Karpas-422 (cell line): ENCODE results near the gene DMBT1. TPM values are rescaled to one million over a fixed set of nuclear protein-coding genes. Genes with fewer than 3 reads are reported as not detected.
A peak's percentile ranks its signal among the peaks of the same experiment; 100 is the strongest.

Experiments used
- DNase-seq: peaks from one replicate; pipeline ENCODE4 v3.0.0-alpha.2; 2015
- H2AFZ ChIP-seq: fragments of 200-600 bp; sonication (generic); 2 replicates; pipeline ENCODE4 v1.6.1; 2014; ENCODE audit warnings: antibody characterized with exemption, low read length, mixed read lengths
- H3K27ac ChIP-seq: fragments of 200-600 bp; sonication (generic); 2 replicates; pipeline ENCODE4 v1.5.1; 2014; ENCODE audit warnings: mild to moderate bottlenecking, low read length, moderate library complexity
- H3K27me3 ChIP-seq: fragments of 200-600 bp; sonication (generic); 2 replicates; pipeline ENCODE4 v1.6.1; 2014; ENCODE audit warnings: low read length, mixed read lengths
- H3K36me3 ChIP-seq: fragments of 200-600 bp; sonication (generic); 2 replicates; pipeline ENCODE4 v1.6.1; 2014; ENCODE audit warnings: low read length, mixed read lengths; ENCODE audit not compliant: insufficient read depth
- H3K4me1 ChIP-seq: fragments of 200-600 bp; sonication (generic); 2 replicates; pipeline ENCODE4 v1.6.1; 2014; ENCODE audit warnings: mild to moderate bottlenecking, low read length, mixed read lengths
- H3K4me2 ChIP-seq: fragments of 200-600 bp; sonication (generic); 2 replicates; pipeline ENCODE4 v1.6.1; 2014; ENCODE audit warnings: low read length, low read depth, mild to moderate bottlenecking; ENCODE audit not compliant: poor library complexity, severe bottlenecking
- H3K4me3 ChIP-seq: fragments of 200-600 bp; sonication (generic); 2 replicates; pipeline ENCODE4 v1.5.1; 2014; ENCODE audit warnings: mild to moderate bottlenecking, antibody characterized with exemption, low read length, mixed read lengths
- H3K79me2 ChIP-seq: fragments of 200-600 bp; sonication (generic); 2 replicates; pipeline ENCODE4 v1.6.1; 2014; ENCODE audit warnings: mild to moderate bottlenecking, low read length, mixed read lengths
- H3K9ac ChIP-seq: fragments of 200-600 bp; sonication (generic); 2 replicates; pipeline ENCODE4 v1.6.0; 2014; ENCODE audit warnings: low read length
- H3K9me2 ChIP-seq: fragments of 200-600 bp; sonication (generic), shearing (Covaris generic); replicated peaks from 2 replicates; pipeline ENCODE4 v1.6.0; 2014; ENCODE audit warnings: mild to moderate bottlenecking, low read length, moderate library complexity; ENCODE audit not compliant: insufficient read depth
- H3K9me3 ChIP-seq: fragments of 300-700, 200-600 bp; sonication (generic); 2 replicates; pipeline ENCODE4 v1.6.1; 2014; ENCODE audit warnings: low read length, mixed read lengths
- H4K20me1 ChIP-seq: fragments of 200-600 bp; sonication (generic); 2 replicates; pipeline ENCODE4 v1.6.1; 2014; ENCODE audit warnings: mild to moderate bottlenecking, antibody characterized with exemption, low read length, low read depth; ENCODE audit not compliant: insufficient read depth
- total RNA-seq: library from RNA; depleted of rRNA; stranded (reverse); fragments of >200 nt; shearing (Covaris generic); gene quantifications from 2 replicates; pipeline ENCODE4 v1.2.3, GENCODE V29; 2014; ENCODE audit warnings: low replicate concordance

DMBT1 gene
- total RNA-seq, 1 experiment from 2014 or later: not detected

DNA sequence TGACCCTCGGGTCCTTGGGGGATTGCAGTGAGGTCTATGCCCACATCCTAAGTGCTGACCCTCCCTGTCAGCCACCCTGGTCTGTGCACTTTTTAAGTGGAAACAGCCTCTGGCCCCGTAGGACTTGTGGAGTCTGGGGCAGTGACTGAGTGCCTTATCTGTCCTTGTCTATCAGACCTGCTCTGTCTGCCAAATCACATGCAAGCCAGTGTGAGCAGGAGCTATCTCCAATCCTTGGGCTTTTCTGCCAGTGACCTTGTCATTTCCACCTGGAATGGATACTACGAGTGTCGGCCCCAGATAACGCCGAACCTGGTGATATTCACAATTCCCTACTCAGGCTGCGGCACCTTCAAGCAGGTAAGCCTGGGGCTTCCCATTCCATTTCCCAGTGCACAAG lies 76.4 kb downstream of the DMBT1 start:
- H3K4me2 ChIP-seq: no peak overlapping the region
- H3K4me3 ChIP-seq: no peak overlapping the region
- no peaks in the 10 kb centered on the region for H4K20me1 ChIP-seq
- H2AFZ ChIP-seq: no peak overlapping the region
- H3K36me3 ChIP-seq: no peaks in the 10 kb centered on the region
- no peak for DNase-seq
- no peak overlapping the region for H3K27ac ChIP-seq
- no peaks in the 10 kb centered on the region for H3K79me2 ChIP-seq
- H3K9me2 ChIP-seq: no peaks in the 10 kb centered on the region
- no peaks in the 10 kb centered on the region for H3K27me3 ChIP-seq
- no peak overlapping the region for H3K9ac ChIP-seq
- no peaks in the 10 kb centered on the region for H3K4me1 ChIP-seq
- no peaks in the 10 kb centered on the region for H3K9me3 ChIP-seq

DNA sequence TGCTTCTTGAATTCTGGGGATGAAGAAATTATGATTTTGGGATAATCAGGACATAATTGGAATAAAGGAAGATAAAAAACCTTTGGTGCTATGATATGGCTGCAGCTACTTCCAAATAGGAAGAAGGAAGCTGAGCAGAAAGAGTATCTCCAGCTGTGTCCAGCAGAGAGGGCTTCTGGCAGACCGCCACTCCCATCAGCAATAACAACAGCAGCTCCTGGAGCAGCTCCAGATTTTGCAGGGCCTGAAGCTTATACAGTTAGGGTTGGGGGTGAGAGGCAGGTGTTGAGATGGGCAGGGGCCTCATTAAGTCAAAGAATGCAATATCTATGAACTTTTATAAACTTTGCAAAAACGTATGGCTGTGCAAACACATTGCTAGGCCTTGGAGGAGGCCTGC lies 76.8 kb downstream of the DMBT1 start:
- Histone ChIP-seq H3K27ac (no peak overlapping the region), H3K27me3 (no peaks in the 10 kb centered on the region), H2AFZ (no peak overlapping the region), H3K36me3 (no peaks in the 10 kb centered on the region), H4K20me1 (no peaks in the 10 kb centered on the region), H3K9ac (no peak overlapping the region), H3K4me2 (no peak overlapping the region), H3K9me3 (no peaks in the 10 kb centered on the region), H3K4me3 (no peak overlapping the region), H3K9me2 (no peaks in the 10 kb centered on the region), H3K4me1 (no peaks in the 10 kb centered on the region), H3K79me2 (no peaks in the 10 kb centered on the region)
- peak; percentile 34 for DNase-seq

DNA sequence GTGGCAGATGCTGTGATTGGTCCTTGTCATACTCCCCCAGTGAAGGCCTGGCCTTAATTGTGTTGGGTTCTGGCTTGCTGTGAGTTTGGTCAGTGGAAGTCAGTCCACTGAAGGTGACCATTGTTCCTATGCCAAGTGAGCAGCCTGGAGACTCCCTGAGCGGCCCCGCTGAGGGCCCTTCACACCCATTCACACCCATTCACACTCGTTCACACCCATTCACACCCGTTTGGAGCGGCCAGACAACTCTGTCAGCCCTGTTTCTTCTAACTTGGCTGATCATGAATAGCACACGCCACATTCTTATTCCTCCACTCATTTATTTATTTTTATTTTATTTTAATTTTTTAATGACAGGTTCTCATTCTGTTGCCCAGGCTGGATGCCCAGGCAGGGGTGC lies 77.6 kb downstream of the DMBT1 start:
- Histone ChIP-seq H3K4me3 (no peak overlapping the region), H3K4me1 (no peaks in the 10 kb centered on the region), H3K9ac (no peak overlapping the region), H4K20me1 (no peaks in the 10 kb centered on the region), H3K79me2 (no peaks in the 10 kb centered on the region), H2AFZ (no peak overlapping the region), H3K27me3 (no peaks in the 10 kb centered on the region), H3K9me2 (no peaks in the 10 kb centered on the region), H3K27ac (no peak overlapping the region), H3K36me3 (no peaks in the 10 kb centered on the region), H3K4me2 (no peak overlapping the region), H3K9me3 (no peaks in the 10 kb centered on the region)
- DNase-seq: peak; percentile 29

DNA sequence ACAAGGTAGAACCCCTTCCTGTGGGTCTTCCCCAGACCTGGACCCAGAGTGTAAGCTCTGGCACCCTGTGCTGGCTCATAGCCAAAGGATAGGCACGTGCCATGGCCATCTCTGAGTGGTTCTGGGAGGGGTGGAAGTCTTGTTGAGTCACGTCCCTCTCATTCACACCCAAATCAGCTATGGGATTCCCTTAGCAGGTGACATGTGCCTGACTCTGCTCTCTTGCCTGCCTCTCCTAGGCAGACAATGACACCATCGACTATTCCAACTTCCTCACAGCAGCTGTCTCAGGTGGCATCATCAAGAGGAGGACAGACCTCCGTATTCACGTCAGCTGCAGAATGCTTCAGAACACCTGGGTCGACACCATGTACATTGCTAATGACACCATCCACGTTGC lies 79.2 kb downstream of the DMBT1 start:
- Histone ChIP-seq H3K4me3 (no peak overlapping the region), H3K9me2 (no peaks in the 10 kb centered on the region), H3K4me1 (no peaks in the 10 kb centered on the region), H2AFZ (no peak overlapping the region), H3K27me3 (no peaks in the 10 kb centered on the region), H4K20me1 (no peaks in the 10 kb centered on the region), H3K27ac (no peak overlapping the region), H3K9me3 (no peaks in the 10 kb centered on the region), H3K9ac (no peak overlapping the region), H3K79me2 (no peaks in the 10 kb centered on the region), H3K36me3 (no peaks in the 10 kb centered on the region), H3K4me2 (no peak overlapping the region)
- no peak for DNase-seq

DNA sequence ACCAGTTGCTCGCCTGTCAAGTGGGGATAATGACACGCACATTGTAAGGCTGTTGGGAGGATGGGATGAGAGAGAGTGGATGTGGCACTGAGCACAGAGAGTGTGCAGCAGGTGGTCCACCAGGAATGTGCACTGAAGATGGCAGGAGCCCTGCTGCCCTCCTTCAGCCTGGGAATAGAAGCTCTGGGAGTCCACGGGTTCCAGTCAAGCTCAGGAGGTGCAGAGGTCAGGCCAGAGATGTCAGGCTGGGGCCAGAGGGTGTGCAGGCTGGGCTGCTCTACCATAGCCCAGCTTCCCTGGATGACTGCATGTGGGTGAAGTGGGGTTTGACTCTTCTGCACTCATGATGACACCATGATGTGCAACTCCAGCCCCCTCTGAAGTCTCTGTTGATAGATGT lies 80.4 kb downstream of the DMBT1 start:
- Histone ChIP-seq H4K20me1 (no peaks in the 10 kb centered on the region), H2AFZ (no peak overlapping the region), H3K27ac (no peak overlapping the region), H3K9ac (no peak overlapping the region), H3K9me2 (no peaks in the 10 kb centered on the region), H3K79me2 (no peaks in the 10 kb centered on the region), H3K36me3 (no peaks in the 10 kb centered on the region), H3K4me2 (no peak overlapping the region), H3K27me3 (no peaks in the 10 kb centered on the region), H3K4me3 (no peak overlapping the region), H3K4me1 (no peaks in the 10 kb centered on the region), H3K9me3 (no peaks in the 10 kb centered on the region)
- DNase-seq: no peak

DNA sequence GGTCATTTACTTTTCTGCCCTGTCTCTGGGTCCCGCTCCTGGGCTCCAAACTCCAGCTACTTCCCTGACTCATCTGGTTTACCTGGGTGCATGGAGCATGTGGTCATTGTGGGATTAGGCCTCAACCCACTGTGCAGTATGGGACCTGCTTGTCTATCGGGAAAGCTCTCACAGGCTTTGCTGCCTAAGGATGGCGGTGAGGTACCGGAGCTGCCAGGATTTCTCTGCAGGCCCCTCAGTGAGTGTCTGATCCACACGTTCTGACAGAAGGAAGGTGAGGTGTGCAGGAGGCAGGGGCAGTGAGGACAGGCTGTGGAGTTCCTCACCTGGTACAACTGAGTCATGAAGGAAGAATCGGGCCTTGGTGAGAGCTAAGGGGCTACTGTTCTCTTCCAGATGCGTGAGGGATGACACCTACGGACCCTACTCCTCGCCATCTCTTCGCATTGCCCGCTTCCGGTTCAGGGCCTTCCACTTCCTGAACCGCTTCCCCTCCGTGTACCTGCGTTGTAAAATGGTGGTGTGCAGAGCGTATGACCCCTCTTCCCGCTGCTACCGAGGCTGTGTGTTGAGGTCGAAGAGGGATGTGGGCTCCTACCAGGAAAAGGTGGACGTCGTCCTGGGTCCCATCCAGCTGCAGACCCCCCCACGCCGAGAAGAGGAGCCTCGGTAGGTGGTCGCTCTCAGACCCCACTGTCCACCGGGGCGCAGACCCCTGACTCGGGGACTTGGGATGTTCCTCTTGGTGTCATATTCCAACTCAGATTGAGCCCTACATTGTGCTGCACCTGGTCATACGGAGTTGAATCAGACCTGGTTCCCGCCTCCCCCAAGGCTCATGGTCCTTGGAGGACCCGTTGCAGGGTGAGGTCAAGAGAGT lies 82.4 kb downstream of the DMBT1 start:
- Histone ChIP-seq H2AFZ (no peak overlapping the region), H3K4me1 (no peaks in the 10 kb centered on the region), H3K36me3 (no peaks in the 10 kb centered on the region), H3K27me3 (no peaks in the 10 kb centered on the region), H3K9me2 (no peaks in the 10 kb centered on the region), H3K9ac (no peak overlapping the region), H3K79me2 (no peaks in the 10 kb centered on the region), H3K4me2 (no peak overlapping the region), H3K9me3 (no peaks in the 10 kb centered on the region), H4K20me1 (no peaks in the 10 kb centered on the region), H3K4me3 (no peak overlapping the region), H3K27ac (no peak overlapping the region)
- no peak for DNase-seq

DNA sequence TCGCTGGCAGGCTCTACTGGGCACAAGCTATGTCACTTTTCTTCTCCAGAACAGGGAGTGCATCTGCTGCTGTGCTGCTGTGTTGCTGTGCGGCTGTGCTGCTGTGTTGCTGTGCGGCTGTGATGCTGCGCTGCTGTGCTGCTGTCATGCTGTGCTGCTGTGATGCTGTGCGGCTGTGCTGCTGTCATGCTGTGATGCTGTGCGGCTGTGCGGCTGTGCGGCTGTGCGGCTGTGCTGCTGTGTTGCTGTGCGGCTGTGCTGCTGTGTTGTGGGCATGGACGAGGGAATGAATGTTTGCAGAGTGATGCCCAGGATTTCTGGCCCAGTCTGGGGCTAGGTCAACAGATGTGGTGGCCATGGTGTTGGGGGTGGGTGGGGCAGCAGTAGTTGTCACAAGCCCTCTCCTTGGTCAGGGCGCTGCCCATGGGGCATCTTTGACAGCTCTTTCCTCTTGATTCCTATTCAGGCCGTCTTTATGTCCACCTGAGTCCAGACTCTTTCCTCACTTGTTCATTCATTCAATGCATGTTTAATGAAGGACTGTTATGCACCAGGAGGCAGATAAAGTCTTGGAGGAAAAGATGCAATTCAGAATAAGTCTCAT lies 83.5 kb downstream of the DMBT1 start:
- H3K4me3 ChIP-seq: no peak overlapping the region
- no peak overlapping the region for H3K27ac ChIP-seq
- H3K27me3 ChIP-seq: no peaks in the 10 kb centered on the region
- no peak for DNase-seq
- no peaks in the 10 kb centered on the region for H3K36me3 ChIP-seq
- no peaks in the 10 kb centered on the region for H3K9me2 ChIP-seq
- no peak overlapping the region for H3K9ac ChIP-seq
- H3K4me2 ChIP-seq: no peak overlapping the region
- H3K79me2 ChIP-seq: no peaks in the 10 kb centered on the region
- no peaks in the 10 kb centered on the region for H4K20me1 ChIP-seq
- no peaks in the 10 kb centered on the region for H3K4me1 ChIP-seq
- H2AFZ ChIP-seq: no peak overlapping the region
- no peaks in the 10 kb centered on the region for H3K9me3 ChIP-seq

DNA sequence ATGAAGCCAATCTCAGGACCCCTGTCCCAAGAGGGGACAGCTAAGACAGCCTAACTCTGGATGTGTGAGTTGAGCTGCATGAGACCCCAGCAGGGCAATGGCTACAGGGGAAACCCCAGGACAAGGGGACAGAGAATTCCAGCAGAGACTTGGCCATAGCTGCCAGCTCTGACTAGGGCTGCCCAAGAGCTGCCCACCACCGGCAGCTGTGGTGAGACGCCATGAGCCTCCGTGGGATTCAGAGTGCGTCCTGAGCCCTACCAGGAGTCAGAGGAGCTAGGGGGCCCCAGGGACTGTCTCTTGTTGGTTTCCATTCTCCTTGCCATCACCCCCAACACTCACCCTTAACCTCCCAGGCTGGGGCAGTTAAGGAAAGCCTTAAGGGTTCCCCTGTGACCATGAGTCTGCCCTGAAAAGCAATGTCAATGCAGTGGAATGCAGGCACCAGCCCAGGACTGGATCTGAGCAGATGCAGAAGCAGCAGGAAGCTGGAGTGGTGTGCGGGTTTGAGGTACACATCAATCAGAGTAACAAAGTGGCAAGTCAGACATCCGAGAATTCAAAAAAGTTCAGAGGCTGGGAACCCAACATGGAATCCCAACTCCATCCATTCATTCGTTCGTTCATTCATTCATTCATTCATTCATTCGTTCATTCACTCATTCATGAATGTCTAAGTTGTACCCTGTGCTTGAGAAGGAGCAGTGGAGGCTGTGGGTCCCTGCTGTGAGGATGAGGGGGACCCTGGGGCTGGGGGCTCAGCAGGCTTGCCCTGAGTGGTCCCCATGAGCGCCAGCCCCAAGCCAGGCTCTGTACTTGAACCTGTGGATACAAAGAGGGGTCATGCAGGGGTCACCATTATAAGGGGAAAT lies 86.2 kb downstream of the DMBT1 start:
- Histone ChIP-seq H3K27ac (no peak overlapping the region), H3K79me2 (no peaks in the 10 kb centered on the region), H4K20me1 (no peaks in the 10 kb centered on the region), H3K4me2 (no peak overlapping the region), H3K27me3 (no peaks in the 10 kb centered on the region), H2AFZ (no peak overlapping the region), H3K36me3 (no peaks in the 10 kb centered on the region), H3K4me1 (no peaks in the 10 kb centered on the region), H3K9me3 (no peaks in the 10 kb centered on the region), H3K4me3 (no peak overlapping the region), H3K9ac (no peak overlapping the region), H3K9me2 (no peaks in the 10 kb centered on the region)
- DNase-seq: no peak
